COLO829 (cell line): ENCODE measurements around the gene RHOBTB3.

Source experiments
- DNase-seq: peaks from one replicate; pipeline ENCODE4 v3.0.0; 2012; ENCODE audit warnings: low spot score

The RHOBTB3 gene

DNA sequence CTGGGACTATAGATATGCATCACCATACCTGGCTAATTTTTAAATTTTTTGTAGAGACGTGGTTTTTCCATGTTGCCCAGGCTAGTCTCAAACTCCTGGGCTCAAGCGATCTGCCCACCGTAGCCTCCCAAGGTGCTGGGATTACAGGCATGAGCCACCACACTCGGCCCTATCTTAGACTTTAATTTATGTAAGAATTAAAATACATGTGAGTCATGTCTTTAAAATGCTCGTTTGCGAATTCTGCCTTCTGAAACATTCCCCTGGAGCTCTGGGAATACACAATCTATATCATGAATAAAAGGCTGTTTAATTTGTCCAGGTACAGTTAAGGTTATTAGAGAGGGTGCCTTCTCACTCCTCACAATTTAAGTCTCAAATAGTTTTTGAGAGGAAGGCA lies 32.8 kb downstream of the RHOBTB3 start:
- no peak for DNase-seq

DNA sequence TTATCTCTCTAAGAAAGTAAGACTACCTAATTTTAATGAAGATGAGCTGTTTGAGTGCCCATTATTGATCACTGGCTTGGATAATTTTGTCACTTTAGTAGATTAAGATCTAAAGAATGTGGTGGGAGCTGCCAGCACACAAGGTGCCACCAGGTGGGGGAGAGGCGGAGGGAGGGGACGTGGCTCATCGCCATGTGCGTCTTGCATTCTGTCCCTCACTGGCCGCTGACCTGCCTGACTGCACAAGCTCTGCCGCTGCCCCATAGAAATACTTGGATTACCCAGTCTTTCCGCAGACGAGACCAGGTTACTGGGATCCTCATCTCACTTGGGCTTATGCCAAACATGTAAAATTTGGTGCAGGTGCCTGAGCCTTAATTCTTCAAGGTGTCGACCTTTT lies 37.6 kb downstream of the RHOBTB3 start:
- no peak for DNase-seq

DNA sequence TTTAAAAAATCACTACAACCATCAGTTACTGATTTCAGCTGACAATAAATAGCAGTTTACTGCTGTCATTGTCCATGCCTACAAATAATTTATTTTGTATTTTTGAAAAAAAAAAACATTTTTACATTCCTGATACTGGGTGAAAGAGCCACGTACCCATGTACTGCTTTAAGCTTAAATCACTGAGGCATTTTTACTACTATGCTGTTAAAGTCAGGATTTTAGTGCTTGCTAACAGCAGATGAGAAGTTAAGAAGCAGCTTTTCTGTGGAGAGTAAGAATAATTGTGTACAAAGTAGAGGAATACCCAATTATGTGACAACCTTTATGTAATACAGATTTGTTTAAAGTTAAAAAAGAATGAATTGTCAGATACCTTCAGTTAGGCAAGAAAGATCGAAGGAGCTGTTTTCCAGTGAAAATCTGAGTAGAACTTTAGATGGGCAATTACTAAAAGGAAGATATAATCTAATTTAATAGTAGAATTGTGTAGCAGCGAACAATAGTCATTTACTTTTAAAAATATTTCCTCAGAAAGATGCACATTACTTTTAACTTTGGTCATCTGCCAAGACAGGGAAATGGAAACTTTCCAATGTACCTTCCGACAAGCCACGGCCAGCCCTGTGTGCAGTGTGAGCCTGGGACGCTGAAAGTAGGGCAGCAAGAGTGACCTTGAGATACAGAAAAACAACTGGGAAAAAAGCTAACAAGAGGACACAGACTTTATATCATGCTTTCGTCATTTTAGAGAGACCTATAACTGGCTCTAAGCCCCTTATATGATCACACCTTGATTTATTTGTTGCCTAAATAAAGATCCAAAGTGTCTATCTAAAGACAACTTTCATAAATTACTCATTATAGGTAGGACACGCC lies 39.9 kb downstream of the RHOBTB3 start:
- no peak for DNase-seq

DNA sequence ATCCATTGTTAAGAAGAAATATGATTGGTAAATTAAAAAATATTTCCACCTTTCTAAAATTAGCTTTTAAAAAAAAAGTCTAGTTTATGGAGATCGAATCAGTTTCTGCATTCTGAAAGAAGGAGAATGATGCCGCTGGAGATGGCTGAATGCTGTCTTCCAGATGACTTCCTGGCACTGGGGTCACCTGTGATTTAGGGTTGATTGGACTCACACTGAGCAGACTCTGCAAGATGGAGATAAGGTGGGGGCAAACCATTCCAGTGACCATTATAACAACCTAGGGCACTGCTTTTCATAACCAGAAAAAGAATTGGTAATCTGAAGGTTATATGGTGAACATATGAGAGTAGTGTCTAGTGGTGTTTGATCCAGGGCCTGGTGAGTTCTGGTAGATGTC lies 40.8 kb downstream of the RHOBTB3 start:
- no peak for DNase-seq

DNA sequence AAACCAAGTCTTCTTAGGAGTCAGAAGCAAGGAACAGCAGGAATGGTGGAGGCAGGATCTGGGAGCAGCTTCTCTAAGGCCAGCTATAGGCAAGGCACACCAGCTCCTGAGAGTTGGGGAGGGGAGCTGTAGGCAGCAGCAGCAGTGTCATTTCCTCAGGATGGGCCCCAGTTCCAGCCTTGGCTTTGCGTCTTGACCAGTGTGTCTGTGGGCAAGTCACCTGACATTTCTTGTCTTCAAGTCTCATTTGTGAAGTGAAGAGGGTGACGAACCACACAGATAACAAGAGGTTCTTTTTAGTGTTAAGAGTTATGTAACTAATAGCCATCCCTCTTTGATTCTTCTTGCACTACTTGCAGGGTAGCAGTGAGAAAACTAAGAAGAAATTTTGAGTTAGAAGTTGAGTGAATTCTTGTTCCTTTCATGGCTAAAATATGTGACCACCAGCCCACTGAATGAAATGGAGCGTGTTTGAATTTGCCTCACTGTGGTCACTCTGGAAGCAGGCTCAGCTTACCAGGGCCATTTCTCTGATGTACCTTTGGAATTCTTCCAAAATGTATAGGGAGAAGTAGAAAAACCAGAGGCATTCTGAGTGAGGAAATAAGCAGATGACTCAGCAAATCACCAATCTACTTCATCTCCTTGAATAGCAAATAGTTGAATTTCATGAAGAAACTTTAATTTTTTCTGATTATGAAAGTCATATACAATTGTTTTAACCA lies 42.4 kb downstream of the RHOBTB3 start:
- no peak for DNase-seq

DNA sequence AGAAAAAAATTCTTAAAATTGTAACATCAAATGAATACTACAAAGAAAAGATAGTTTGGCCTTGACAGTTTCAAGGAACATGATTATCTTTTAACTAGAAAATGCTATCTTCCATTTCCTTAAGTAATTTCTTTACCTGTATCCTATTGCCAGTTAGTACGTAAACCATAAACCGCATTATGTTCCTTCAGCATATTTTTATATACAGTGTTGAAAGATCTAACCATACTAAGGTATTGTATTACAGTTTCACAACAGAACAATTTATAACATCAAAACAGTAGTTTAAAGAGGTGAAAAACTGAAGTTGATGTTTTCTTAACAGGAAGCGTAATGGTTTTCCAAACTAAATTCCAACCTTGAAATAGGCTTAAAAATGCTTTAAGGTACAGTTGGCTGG lies 46.3 kb downstream of the RHOBTB3 start:
- DNase-seq = no peak

DNA sequence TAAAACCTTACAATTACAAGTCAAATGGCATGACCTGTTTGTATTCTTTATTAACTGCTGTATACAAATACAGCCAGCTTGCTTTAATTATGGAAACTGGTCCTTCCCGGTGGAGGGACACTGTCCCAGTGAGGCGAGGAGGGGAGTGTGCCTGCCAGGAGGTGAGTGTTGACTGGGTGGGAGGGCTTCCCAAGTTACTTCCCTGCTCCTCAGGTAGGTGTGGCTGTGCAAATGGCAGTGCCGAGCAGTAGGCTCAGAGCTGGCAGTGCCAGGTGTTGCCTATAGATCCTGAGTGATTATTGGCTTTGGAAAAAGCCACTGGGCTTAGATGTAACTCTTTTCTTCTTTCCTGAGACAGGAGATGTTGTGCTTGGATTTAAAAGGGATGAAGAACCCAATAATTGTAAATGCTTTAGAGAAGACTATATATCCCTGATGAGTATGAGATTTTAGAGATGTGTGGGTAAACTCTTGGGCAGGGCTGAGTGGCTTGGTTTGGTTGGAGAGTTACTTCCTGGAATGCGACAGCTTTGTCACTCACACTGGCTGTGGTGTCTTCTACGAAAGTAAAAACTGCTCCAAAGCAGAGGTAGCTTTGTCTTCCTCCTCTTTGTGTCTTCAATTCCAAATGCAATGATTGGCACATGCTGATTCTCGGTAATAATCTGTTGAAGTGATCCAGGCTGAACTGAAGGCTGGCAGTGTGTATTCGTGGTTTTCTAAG lies 47.7 kb downstream of the RHOBTB3 start:
- no peak for DNase-seq

DNA sequence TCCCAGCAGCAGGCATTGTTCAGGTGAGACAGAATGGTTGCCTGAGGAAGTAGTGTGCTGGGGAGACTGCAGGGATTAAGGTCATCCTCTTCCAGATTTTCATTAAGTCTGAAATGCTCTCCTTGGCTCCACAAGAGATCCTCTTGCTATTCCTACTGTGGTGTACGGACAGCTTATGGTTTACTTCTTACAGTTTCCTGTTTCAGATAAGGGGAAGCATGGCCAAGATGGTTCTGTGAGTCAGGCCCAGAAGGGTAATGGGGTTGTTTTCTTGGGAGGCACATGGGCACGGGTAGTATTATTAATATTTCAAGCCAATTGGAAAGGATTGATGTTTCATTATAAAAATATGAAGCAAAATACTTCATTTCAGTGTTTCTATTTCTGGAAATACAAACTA lies 48.5 kb downstream of the RHOBTB3 start:
- DNase-seq = no peak

DNA sequence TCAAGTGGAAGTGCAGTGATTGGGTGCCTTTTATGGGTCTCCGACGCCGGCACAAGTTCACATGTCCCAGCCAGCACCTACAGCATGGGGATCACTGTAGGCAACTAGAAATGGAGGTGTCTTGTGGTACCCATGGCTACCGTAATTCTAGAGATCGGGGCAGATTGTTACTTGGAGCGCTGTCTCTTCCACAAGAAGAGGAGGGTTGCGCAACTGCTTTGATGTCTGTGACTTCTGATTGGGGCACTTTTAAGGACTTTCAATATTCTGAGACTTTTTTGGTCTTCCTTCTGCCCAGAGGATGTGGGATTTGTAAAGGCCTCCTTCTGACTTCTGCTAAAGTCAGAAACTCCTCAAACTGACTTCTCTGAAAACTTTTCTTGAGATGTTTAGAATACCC lies 49.5 kb downstream of the RHOBTB3 start:
- DNase-seq = no peak

DNA sequence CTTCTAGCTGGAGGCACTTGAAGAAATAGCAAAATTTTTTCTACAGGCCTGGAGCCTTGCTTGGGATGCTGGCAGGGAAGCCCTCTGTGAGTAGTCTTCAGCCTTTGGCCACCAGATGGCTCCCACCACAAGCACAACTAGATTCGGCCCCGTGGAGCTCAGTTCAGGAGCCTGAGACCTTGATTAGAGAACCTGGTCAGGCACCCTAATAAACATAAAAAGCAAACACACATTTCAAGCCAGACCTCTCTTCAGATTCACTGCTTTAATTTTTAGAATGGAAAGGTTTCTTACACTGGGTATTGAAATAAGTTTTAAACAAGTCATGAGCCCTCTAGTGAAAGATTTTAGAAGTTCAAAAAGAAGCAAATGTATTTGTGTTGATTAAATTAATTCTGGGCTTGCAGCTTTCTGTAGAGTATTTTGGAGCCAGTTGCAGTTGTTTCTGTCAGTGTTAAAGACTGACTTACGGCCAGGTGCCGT lies 50.0 kb downstream of the RHOBTB3 start:
- DNase-seq = peak; percentile 16

DNA sequence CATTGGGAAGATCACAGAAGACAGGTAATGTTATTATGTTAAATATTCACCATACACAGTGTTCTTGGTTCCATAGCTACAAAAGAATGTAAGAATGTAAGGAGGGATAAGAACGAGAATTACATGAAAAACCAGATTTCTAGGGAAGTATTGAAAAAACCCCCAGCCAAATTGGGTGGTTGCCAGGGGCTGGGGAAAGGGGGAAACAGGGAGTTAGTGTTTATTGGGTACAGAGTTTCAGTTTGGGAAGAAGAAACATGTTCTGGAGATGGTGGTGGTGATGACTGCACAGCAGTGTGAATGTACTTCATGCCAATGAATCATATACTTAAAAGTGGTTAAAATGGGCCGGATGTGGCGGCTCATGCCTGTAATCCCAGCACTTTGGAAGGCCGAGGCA lies 51.0 kb downstream of the RHOBTB3 start:
- DNase-seq = no peak

DNA sequence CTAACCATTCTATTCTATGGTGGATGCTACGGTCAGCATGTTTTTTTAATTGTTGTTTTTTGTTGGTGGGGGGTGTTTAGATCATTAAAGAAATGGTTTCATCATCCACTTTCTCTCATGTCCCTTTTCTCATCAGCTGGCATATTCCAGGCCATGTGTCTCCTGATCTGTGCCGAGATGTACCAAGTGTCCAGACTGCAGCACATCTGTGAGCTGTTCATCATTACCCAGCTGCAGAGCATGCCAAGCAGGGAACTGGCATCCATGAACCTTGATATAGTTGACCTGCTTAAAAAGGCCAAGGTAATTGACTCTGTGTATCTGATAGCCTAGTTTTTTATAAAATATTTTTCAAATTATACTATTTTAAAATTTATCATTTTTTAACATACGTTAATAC lies 52.5 kb downstream of the RHOBTB3 start:
- DNase-seq = no peak

DNA sequence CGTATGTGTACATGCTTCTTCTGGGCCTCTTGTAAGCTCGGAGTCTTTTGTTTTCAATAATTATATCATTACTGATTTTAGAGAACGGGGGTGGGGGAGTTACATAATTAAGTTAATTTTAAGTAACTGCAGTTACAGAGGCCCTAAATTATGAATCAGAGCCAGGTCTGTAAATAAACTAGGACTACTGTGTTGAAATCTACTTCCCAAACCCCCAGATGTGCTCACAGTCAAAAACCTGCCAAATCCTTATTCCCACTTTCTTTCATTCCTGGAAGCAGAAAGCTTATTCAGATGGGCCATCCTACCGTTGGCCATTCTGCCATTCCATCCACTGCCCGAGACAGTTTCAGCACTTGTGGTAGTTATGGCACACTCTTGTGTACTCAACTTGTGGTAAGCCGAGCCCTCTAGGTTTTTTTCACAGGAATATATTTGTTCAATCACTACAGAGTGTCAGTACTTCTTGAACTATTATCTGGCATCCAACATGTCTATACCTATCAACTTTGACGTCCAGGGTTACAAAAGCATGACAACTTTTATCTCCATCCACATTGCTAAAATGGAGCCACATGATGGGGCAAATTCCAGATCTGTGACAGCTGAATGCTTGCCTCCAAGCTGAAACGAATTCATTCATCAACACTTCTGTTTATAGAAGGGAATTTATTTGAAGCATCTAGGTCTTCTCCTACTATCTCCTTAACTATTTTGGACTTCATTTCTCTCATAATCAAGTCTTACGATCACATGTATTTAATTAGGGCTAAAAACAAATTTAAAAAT lies 53.6 kb downstream of the RHOBTB3 start:
- no peak for DNase-seq

DNA sequence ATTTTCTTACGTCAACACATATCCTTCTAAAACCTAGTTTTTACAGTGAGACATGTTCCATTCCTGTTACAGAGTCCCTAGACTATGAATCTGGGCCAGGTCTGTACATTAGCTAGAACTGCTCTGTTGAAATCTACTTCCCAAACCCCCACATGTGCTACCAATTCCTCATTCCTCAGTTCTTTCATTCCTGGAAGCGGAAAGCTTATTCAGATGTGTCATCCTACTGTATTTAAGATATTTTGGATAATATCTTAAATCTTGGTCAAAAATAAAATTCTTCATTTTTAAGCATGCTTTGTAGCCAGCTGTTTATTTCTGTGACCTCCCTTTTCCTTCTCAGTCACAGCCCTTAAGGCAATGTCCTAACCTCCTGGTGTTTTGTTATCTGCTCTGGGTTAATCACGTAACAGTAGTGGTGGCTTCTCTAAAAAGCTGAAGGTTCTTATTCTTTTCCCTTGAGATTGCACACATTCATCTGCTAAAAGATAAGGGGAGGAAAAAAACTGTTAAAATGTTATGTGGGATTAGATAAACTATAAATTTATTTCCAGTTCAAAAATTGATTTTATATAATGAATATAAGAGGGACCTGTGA lies 55.8 kb downstream of the RHOBTB3 start:
- DNase-seq = no peak

DNA sequence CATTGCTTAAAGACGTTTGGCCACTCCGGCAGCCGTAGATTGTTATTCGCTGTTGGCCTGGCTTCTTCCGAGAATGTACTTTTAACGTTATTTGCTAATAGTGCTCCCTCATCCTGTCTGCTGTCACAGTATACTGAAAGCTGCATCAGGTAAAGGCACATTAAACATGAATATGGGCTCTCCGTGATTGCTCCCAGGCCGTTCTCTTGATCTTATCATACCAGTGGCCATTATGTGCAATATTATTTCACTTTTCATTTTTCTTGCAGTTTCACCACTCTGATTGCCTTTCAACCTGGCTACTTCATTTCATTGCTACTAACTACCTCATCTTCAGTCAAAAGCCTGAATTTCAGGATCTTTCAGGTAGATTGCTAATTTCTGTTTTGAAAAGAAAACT lies 57.4 kb downstream of the RHOBTB3 start:
- DNase-seq = no peak

DNA sequence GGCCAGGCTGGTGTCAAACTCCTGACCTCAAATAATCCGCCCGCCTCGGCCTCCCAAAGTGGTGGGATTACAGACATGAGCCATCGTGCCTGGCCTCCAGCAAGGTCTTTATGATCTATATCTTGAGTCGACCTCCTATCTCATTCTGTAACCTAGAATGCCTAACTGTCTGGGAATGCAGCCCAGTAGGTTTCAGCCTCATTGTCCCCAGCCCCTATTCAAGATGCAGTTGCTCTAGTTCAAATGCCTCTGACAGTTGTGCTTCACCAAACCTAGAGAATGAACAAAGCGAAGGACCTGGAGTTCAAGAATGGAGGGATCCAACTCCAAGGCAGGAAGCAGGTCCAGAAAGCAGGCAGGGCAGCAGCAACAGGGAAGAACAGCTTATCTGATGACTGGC lies 60.6 kb downstream of the RHOBTB3 start:
- DNase-seq = no peak

DNA sequence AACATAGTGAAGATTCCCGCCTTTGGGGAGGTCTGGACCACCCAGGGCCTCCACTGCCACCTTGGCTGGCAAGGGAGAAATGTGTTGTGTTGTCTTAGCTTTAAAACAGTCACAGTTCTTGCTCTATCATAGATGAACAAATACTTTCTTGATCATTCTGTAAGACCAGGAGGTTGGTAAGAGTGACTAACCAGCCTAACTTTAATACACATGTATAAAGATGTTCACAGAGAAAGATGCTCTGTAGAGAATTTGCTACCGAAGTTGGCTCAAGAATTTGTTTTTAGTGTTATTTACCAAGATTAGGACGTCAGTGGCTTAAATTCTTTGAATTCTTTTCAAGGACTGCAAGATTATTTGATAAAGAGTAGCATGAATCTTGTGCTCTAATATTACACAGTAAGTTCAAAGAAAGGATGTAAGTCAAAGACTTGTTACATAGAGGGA lies 63.0 kb downstream of the RHOBTB3 start:
- no peak for DNase-seq

DNA sequence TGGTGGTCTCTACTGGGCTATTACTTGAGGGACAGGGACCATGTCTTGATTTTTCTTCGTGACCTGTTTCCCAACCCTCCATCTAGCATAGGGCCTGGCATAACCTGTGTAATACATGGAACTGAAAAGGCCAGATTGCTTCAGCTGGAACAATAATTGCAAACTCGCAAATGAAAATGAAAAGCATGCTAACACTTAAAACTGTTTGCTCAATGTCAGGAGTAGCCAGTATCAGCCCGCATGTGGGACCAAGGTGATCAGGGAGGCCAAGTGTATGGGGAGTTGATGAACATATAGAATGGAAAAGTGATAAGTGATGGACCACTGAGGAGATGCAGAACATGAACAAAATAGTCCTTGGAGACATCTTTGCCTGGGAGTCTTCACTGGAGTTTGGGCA lies 66.2 kb downstream of the RHOBTB3 start:
- no peak for DNase-seq

DNA sequence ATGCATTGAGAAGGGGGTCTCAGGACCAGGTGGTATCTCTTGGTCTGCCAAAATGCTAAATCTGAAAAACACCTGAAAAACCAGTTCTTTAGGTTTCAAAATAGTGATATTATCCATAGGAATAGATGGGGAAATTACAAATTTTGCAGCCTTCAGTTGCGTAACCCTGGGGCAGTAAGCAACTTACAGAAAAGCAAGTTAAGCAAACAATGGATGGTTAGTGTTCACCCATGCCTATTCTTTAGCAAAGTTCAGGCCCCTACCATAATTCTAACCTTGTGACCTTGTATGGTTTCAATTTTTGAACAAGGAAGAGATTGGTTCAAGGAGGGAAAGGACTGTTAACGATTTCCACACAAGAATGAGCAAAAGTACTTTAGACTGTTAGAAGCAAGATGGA lies 66.9 kb downstream of the RHOBTB3 start:
- no peak for DNase-seq

DNA sequence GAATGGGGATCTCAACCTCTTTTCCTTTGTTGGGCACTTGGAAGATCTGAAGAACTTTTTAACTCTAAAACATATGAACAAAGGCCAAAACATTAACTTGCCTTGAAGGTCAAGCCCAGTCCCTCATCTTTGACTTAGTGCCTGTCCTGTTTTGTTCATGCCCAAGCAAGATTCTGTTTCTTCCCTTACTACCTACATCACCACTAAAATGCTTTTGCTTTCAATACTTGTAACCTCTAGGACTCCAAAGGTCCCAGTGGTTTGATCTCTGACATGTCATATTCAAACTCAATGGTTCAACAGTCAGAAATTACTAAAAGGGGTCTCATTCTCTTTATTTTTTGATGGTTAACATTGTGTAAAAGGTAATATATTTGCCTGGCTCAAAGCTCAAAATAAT lies 67.4 kb downstream of the RHOBTB3 start:
- no peak for DNase-seq

DNA sequence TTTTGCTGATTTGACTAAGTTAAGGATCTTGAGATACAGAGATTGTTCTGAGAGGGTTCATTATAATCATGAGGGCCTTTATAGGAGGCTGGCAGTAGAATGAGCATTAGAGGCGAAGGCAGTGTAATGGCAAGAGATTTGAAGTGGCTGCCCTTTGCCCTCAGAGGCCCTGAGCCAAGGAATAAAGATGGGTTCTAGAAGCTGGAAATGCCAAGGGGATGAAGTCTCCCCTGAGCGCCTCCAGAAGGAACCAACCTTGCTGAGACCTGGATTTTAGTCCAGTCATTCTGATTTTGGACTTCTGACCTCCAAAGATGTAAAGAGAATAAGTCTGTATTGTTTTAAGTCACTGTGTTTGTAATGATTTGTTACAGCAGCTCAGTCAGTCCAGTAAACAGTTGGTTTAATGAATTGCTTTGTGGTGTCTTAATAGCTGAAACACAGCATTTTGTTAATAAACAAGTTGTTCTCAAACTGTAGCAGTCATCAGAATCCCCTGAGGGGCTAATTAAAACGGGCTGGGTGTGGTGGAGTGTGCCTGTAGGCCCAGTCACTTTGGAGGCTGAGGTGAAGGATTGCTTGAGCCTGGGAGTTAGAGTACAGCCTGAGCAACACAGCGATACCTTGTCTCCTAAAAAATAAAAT lies 68.2 kb downstream of the RHOBTB3 start:
- DNase-seq = no peak
